RWPE1 (cell line): Measurements from ENCODE around the gene CCL11.
"Not testable (repeated sequence)": the region's sequence is repeated elsewhere in the genome, so short reads cannot be mapped to it uniquely, and the experiment has no call there.

Experiments used
- CTCF ChIA-PET: fragments of 350-600 bp; sonication (Branson Sonifier 250); formaldehyde crosslinking; extraction: SDS; loops from one replicate; lab custom pipeline; 2021; lab: Yijun Ruan, JAX
- POLR2A ChIA-PET: fragments of 400-600 bp; formaldehyde crosslinking; extraction: SDS; loops from one replicate; lab custom pipeline; 2020; ENCODE audit warnings: antibody characterized with exemption; ENCODE audit not compliant: low non-redundant PET; lab: Yijun Ruan, JAX
- DNase-seq: peaks from one replicate; pipeline ENCODE4 v3.0.0; 2012; ENCODE audit warnings: low spot score
- H3K27ac ChIP-seq: fragments of 450-650 bp; 2 replicates; pipeline ENCODE4 v1.5.1; 2017
- CTCF ChIP-seq: fragments of 450-650 bp; conservative IDR thresholded peaks from 2 replicates; pipeline ENCODE4 v1.5.1; 2017; ENCODE audit warnings: low read depth, mild to moderate bottlenecking

The CCL11 gene

GRCh38 chr17:34314279-34314678 is 28.7 kb downstream of the CCL11 start:
- DNase-seq: no peak
- TF ChIP-seq CTCF: no peak
- CTCF ChIA-PET: no interaction called here
- no peak overlapping the region for H3K27ac ChIP-seq
- POLR2A ChIA-PET: no interaction called here

GRCh38 chr17:34318474-34318873 is 32.9 kb downstream of the CCL11 start:
- no peak overlapping the region for H3K27ac ChIP-seq
- CTCF ChIA-PET: interaction anchor here (0.6 kb wide), 2 partner anchors 216 to 460 kb away, joined by 3 read pairs; no protein-coding TSS in a partner anchor
- no peak for TF ChIP-seq CTCF
- POLR2A ChIA-PET: no interaction called here
- DNase-seq: no peak

- no peak for TF ChIP-seq CTCF
- POLR2A ChIA-PET: no interaction called here
- CTCF ChIA-PET: interaction anchor here (0.6 kb wide), 2 partner anchors 216 to 460 kb away, joined by 3 read pairs; no protein-coding TSS in a partner anchor
- no peak within 1 kb of the TSS for H3K27ac ChIP-seq
- DNase-seq: no peak
These were observed 33.5 kb downstream of the CCL11 start, which contains the start of gene CCL8 for GRCh38 chr17:34319039-34319483. Gene CCL8 (plus strand): TSS chr17:34319435. CDS start chr17:34319502, 67 bp downstream.

- no peak for DNase-seq
- TF ChIP-seq CTCF: no peak
- CTCF ChIA-PET: interaction anchor here (1.4 kb wide), 1 partner anchor 39 kb away, joined by 4 read pairs; no protein-coding TSS in a partner anchor
- no peak overlapping the region for H3K27ac ChIP-seq
- POLR2A ChIA-PET: no interaction called here
These were observed 36.4 kb downstream of the CCL11 start for GRCh38 chr17:34321964-34322363.

- DNase-seq, H3K27ac ChIP-seq, POLR2A ChIA-PET, CTCF ChIA-PET: not testable (repeated sequence)
These were observed 42.0 kb downstream of the CCL11 start for GRCh38 chr17:34327580-34327979.

GRCh38 chr17:34337701-34338100 is 52.2 kb downstream of the CCL11 start:
- DNase-seq: no peak

More at GRCh38 chr17:34337701-34338100, 52.2 kb downstream of the CCL11 start:
- H3K27ac ChIP-seq: no peak overlapping the region
- TF ChIP-seq CTCF: no peak
- POLR2A ChIA-PET: no interaction called here
- CTCF ChIA-PET: interaction anchor here (1.0 kb wide), 1 partner anchor 24 kb away, joined by 3 read pairs; no protein-coding TSS in a partner anchor
